ENCODE measurements around the gene STK32B.

STK32B gene

GRCh38 chr4:5386921-5387320 is 335.6 kb downstream of the STK32B start:
- no peaks in the 10 kb centered on the region for H3K27me3 ChIP-seq (ENCODE audit: control insufficient read depth, insufficient read depth, low read length)
- peaks cover 20% of the 10 kb centered on the region for H3K4me1 ChIP-seq (ENCODE audit: control insufficient read depth, insufficient read depth, low read length)
- H3K9me3 ChIP-seq (replicated peaks; ENCODE audit: low read length) = no peaks in the 10 kb centered on the region
- H3K4me2 ChIP-seq (ENCODE audit: low read length) = no peak overlapping the region
- no peak overlapping the region for H3K4me3 ChIP-seq (ENCODE audit: low read length)
- no peaks in the 10 kb centered on the region for H3K36me3 ChIP-seq (ENCODE audit: insufficient read depth, low read length)
- no peak overlapping the region for H3K9ac ChIP-seq (ENCODE audit: low read depth, low read length)

DNA sequence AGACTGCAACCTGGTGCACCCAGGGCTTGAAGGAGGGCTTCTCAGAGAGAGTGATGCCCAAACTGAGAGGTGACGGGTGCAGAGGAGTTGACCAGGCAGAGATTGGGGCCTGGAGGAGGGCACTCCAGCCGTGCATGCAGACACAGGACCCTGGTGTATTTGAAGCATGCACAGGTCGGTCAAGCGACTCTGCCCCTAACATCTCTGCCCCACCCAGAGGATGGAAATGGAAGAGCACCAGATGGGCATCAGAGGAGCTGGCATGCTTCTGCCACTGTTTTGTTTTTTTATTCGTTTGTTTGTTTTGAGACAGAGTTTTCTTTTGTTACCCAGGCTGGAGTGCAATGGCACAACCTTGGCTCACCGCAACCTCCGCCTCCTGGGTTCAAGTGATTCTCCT is 336.2 kb downstream of the STK32B start:
- H3K4me2 ChIP-seq (ENCODE audit: low read length) = no peak overlapping the region
- H3K36me3 ChIP-seq (ENCODE audit: insufficient read depth, low read length) = no peaks in the 10 kb centered on the region
- no peaks in the 10 kb centered on the region for H3K9me3 ChIP-seq (replicated peaks; ENCODE audit: low read length)
- peaks cover 14% of the 10 kb centered on the region for H3K4me1 ChIP-seq (ENCODE audit: control insufficient read depth, insufficient read depth, low read length)
- no peak overlapping the region for H3K9ac ChIP-seq (ENCODE audit: low read depth, low read length)
- no peaks in the 10 kb centered on the region for H3K27me3 ChIP-seq (ENCODE audit: control insufficient read depth, insufficient read depth, low read length)
- no peak overlapping the region for H3K4me3 ChIP-seq (ENCODE audit: low read length)

GRCh38 chr4:5389756-5390310 is 338.6 kb downstream of the STK32B start:
- Histone ChIP-seq H3K36me3 (ENCODE audit: insufficient read depth, low read length) (no peaks in the 10 kb centered on the region), H3K27me3 (ENCODE audit: control insufficient read depth, insufficient read depth, low read length) (no peaks in the 10 kb centered on the region), H3K9ac (ENCODE audit: low read depth, low read length) (no peak overlapping the region), H3K4me2 (ENCODE audit: low read length) (no peak overlapping the region), H3K9me3 (replicated peaks; ENCODE audit: low read length) (no peaks in the 10 kb centered on the region), H3K4me1 (ENCODE audit: control insufficient read depth, insufficient read depth, low read length) (no peaks in the 10 kb centered on the region), H3K4me3 (ENCODE audit: low read length) (no peak overlapping the region)

DNA sequence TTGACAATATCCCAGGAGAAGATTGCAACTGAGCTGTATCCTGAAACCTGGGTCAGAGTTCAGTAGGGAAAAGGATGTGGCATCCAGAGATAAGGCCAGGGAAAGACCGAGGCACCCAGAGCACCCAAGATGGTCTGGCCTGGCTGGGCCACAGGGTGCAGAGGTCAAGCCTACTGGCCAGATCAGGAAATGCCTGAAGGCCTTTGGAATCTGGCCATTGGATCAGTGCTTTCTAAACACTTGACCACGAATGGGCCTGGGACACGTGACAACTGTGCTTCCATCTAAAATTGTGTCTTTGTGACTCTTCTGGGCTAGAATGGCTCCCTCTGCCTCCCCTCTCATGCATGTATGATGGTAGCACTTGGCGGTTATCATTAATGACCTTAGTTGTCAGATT is 340.2 kb downstream of the STK32B start:
- H3K4me2 ChIP-seq (ENCODE audit: low read length) = no peak overlapping the region
- H3K9me3 ChIP-seq (replicated peaks; ENCODE audit: low read length) = no peaks in the 10 kb centered on the region
- no peak overlapping the region for H3K4me3 ChIP-seq (ENCODE audit: low read length)
- no peaks in the 10 kb centered on the region for H3K4me1 ChIP-seq (ENCODE audit: control insufficient read depth, insufficient read depth, low read length)
- no peak overlapping the region for H3K9ac ChIP-seq (ENCODE audit: low read depth, low read length)
- no peaks in the 10 kb centered on the region for H3K36me3 ChIP-seq (ENCODE audit: insufficient read depth, low read length)
- no peaks in the 10 kb centered on the region for H3K27me3 ChIP-seq (ENCODE audit: control insufficient read depth, insufficient read depth, low read length)

GRCh38 chr4:5393911-5394513 is 342.7 kb downstream of the STK32B start:
- Histone ChIP-seq H3K9ac (ENCODE audit: low read depth, low read length) (no peak overlapping the region), H3K4me3 (ENCODE audit: low read length) (no peak overlapping the region), H3K4me2 (ENCODE audit: low read length) (no peak overlapping the region), H3K4me1 (ENCODE audit: control insufficient read depth, insufficient read depth, low read length) (no peaks in the 10 kb centered on the region), H3K9me3 (replicated peaks; ENCODE audit: low read length) (no peaks in the 10 kb centered on the region), H3K27me3 (ENCODE audit: control insufficient read depth, insufficient read depth, low read length) (no peaks in the 10 kb centered on the region), H3K36me3 (ENCODE audit: insufficient read depth, low read length) (no peaks in the 10 kb centered on the region)

DNA sequence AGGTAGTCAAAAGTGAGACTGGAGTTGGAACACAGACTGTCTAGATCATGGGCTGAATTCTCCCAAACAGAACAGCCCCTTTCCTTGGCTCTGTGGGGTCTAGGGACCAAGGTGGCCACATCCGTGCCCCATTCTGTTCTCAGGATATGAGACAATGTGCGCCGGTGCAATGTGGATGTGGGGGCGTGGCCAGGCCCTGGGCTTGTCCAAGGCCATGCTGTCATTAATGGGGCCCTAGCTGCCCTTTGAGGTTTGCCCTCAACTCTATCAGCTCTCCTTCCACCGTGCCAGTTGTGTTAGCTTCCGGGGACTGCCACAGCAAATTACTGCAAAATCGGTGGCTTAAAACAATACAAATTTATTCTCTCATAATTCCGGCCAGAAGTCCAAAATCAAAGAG is 344.5 kb downstream of the STK32B start:
- H3K9me3 ChIP-seq (replicated peaks; ENCODE audit: low read length) = no peaks in the 10 kb centered on the region
- no peaks in the 10 kb centered on the region for H3K36me3 ChIP-seq (ENCODE audit: insufficient read depth, low read length)
- no peak overlapping the region for H3K4me3 ChIP-seq (ENCODE audit: low read length)
- no peak overlapping the region for H3K4me2 ChIP-seq (ENCODE audit: low read length)
- no peaks in the 10 kb centered on the region for H3K27me3 ChIP-seq (ENCODE audit: control insufficient read depth, insufficient read depth, low read length)
- no peaks in the 10 kb centered on the region for H3K4me1 ChIP-seq (ENCODE audit: control insufficient read depth, insufficient read depth, low read length)
- H3K9ac ChIP-seq (ENCODE audit: low read depth, low read length) = no peak overlapping the region

DNA sequence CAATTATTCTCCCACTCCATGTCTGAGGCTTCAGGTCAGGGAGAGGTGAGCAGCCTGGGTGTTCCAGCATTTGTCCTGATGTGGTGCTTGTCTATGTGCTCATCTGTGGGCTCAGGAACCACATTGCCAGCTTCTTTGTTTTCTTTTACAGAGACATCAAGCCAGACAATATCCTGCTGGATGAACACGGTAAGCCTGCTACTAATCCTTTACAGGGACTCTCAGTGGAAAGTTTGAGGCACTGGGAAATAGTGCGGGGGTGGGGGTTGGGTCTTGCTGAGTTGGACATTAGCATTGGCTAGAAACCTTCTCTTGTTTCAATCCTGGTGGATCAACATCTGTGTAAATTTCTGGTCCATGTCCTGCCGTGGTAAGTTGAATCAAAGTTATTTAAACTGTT is 346.8 kb downstream of the STK32B start:
- H3K4me1 ChIP-seq (ENCODE audit: control insufficient read depth, insufficient read depth, low read length) = no peaks in the 10 kb centered on the region
- no peak overlapping the region for H3K4me2 ChIP-seq (ENCODE audit: low read length)
- H3K27me3 ChIP-seq (ENCODE audit: control insufficient read depth, insufficient read depth, low read length) = no peaks in the 10 kb centered on the region
- no peaks in the 10 kb centered on the region for H3K36me3 ChIP-seq (ENCODE audit: insufficient read depth, low read length)
- H3K9me3 ChIP-seq (replicated peaks; ENCODE audit: low read length) = no peaks in the 10 kb centered on the region
- no peak overlapping the region for H3K4me3 ChIP-seq (ENCODE audit: low read length)
- no peak overlapping the region for H3K9ac ChIP-seq (ENCODE audit: low read depth, low read length)

DNA sequence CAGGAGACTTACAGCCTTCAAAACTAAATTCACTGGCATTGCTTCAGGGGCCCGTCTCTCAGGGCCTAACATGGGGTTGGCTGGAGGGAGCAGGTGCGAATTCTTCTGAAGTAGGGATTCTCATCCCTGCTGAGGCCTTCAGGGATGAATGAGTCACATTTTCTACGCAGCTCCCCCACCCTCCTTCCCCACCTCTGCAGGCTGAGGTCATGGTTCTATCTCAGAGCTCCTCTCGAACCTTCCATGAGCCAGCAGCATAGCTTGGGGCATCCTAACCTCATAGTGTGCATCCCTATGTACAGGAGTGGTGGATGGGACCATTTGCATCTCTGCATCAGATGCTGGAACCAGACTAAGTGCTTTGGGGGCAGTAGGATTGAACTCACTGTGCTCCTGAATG is 347.8 kb downstream of the STK32B start:
- H3K4me2 ChIP-seq (ENCODE audit: low read length) = no peak overlapping the region
- H3K4me3 ChIP-seq (ENCODE audit: low read length) = no peak overlapping the region
- no peaks in the 10 kb centered on the region for H3K36me3 ChIP-seq (ENCODE audit: insufficient read depth, low read length)
- H3K9me3 ChIP-seq (replicated peaks; ENCODE audit: low read length) = no peaks in the 10 kb centered on the region
- H3K4me1 ChIP-seq (ENCODE audit: control insufficient read depth, insufficient read depth, low read length) = no peaks in the 10 kb centered on the region
- no peak overlapping the region for H3K9ac ChIP-seq (ENCODE audit: low read depth, low read length)
- no peaks in the 10 kb centered on the region for H3K27me3 ChIP-seq (ENCODE audit: control insufficient read depth, insufficient read depth, low read length)

DNA sequence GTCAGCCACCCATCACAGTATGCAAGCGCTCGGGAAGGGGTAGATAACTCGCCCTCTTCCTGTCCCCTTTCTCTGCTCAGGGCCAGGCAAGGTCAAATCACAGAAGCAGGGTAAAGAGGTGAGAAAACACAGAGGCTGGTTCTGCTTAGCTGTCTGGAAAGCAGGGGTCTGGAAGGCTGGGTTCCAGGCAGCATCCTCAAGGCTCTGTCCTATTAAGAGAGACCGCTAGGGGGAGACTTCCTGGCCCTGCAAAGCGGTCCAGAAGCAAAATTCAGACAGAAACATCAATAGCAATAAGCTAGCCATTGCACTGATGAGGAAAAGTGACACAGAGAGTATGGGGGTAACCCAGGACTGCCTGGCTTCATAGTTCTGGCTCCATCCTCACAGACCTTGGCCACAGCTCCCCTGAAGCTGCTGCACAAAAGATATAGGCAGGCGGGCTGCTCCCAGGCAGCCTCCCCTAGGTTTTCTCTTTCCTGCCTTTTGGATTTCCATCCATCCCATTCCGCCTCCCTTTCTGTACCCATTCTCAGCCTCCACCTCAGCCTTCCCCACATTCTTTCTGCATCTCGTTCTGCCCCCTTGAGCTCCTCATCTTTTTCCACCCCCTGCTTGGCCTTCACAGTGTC is 348.6 kb downstream of the STK32B start:
- no peaks in the 10 kb centered on the region for H3K4me1 ChIP-seq (ENCODE audit: control insufficient read depth, insufficient read depth, low read length)
- no peaks in the 10 kb centered on the region for H3K9me3 ChIP-seq (replicated peaks; ENCODE audit: low read length)
- no peaks in the 10 kb centered on the region for H3K27me3 ChIP-seq (ENCODE audit: control insufficient read depth, insufficient read depth, low read length)
- H3K4me2 ChIP-seq (ENCODE audit: low read length) = no peak overlapping the region
- H3K9ac ChIP-seq (ENCODE audit: low read depth, low read length) = no peak overlapping the region
- no peak overlapping the region for H3K4me3 ChIP-seq (ENCODE audit: low read length)
- no peaks in the 10 kb centered on the region for H3K36me3 ChIP-seq (ENCODE audit: insufficient read depth, low read length)

DNA sequence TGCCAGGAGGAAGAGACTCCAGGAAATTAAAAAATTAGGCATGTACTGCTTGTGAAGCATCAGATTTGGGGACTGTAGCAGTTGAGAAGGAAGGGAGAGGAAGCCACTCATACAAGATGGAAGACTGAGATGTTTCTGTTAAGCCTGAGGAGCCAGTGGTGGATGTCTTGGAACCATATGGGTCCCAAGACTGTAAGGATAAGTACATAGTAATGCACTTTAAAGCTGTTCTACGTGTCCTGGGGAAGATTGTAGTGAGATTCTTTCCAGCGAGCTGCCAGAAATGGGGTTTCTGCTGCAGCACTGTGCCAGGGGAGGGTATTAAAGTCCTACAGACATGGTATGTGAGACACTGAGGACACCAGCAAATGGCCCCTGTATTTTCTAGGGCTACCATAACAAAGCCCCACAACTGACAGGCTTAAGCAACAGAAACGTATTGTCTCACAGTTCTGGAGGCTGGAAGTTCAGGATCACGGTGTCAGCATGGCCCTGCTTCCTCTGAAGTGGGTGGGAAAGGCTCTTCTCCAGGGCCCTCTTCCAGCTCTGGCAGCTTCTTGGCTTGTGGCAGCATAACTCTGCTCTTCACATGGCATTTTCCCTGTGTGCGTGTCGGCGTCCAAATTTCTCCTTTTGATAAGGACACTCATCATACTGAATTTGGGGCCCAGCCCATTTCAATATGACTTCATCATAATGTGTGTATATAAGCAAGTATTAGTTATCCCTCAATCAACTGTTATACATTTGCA is 352.6 kb downstream of the STK32B start:
- H3K4me1 ChIP-seq (ENCODE audit: control insufficient read depth, insufficient read depth, low read length) = no peaks in the 10 kb centered on the region
- H3K36me3 ChIP-seq (ENCODE audit: insufficient read depth, low read length) = no peaks in the 10 kb centered on the region
- H3K9ac ChIP-seq (ENCODE audit: low read depth, low read length) = no peak overlapping the region
- no peak overlapping the region for H3K4me2 ChIP-seq (ENCODE audit: low read length)
- no peak overlapping the region for H3K4me3 ChIP-seq (ENCODE audit: low read length)
- H3K9me3 ChIP-seq (replicated peaks; ENCODE audit: low read length) = no peaks in the 10 kb centered on the region
- no peaks in the 10 kb centered on the region for H3K27me3 ChIP-seq (ENCODE audit: control insufficient read depth, insufficient read depth, low read length)

- Histone ChIP-seq H3K9me3 (replicated peaks; ENCODE audit: low read length) (no peaks in the 10 kb centered on the region), H3K4me1 (ENCODE audit: control insufficient read depth, insufficient read depth, low read length) (no peaks in the 10 kb centered on the region), H3K36me3 (ENCODE audit: insufficient read depth, low read length) (no peaks in the 10 kb centered on the region), H3K27me3 (ENCODE audit: control insufficient read depth, insufficient read depth, low read length) (no peaks in the 10 kb centered on the region), H3K4me3 (ENCODE audit: low read length) (no peak overlapping the region), H3K9ac (ENCODE audit: low read depth, low read length) (no peak overlapping the region), H3K4me2 (ENCODE audit: low read length) (no peak overlapping the region)
Measured at GRCh38 chr4:5409237-5409636, 358.0 kb downstream of the STK32B start.
